Rectal smooth muscle tissue (tissue), 1 donor: Measurements from ENCODE around the gene ALDH7A1.
"Not testable (repeated sequence)": the region's sequence is repeated elsewhere in the genome, so short reads cannot be mapped to it uniquely, and the experiment has no call there.

Source experiments
- H3K27ac ChIP-seq: one replicate; pipeline ENCODE4 v1.7.0; 2013; ENCODE audit warnings: low read depth, low read length, inconsistent platforms
- H3K27me3 ChIP-seq: one replicate; pipeline ENCODE4 v1.7.0; 2013; ENCODE audit warnings: low read length; ENCODE audit not compliant: control insufficient read depth, insufficient read depth
- H3K36me3 ChIP-seq: one replicate; pipeline ENCODE4 v1.7.0; 2013; ENCODE audit warnings: low read length; ENCODE audit not compliant: control insufficient read depth, insufficient read depth
- H3K4me1 ChIP-seq: one replicate; pipeline ENCODE4 v1.7.0; 2013; ENCODE audit warnings: low read length; ENCODE audit not compliant: control insufficient read depth, insufficient read depth
- H3K4me3 ChIP-seq: one replicate; pipeline ENCODE4 v1.7.0; 2013; ENCODE audit warnings: low read length
- H3K9ac ChIP-seq: one replicate; pipeline ENCODE4 v1.7.0; 2013; ENCODE audit warnings: low read length

Gene ALDH7A1

GRCh38 chr5:126587551-126588390 lies 7.2 kb downstream of the ALDH7A1 start:
- no peak overlapping the region for H3K27ac ChIP-seq
- H3K4me3 ChIP-seq = no peak overlapping the region
- no peaks in the 10 kb centered on the region for H3K27me3 ChIP-seq
- no peak overlapping the region for H3K9ac ChIP-seq
- no peaks in the 10 kb centered on the region for H3K4me1 ChIP-seq
- no peaks in the 10 kb centered on the region for H3K36me3 ChIP-seq

- H3K36me3 ChIP-seq = peaks cover 5% of the 10 kb centered on the region
- no peak overlapping the region for H3K9ac ChIP-seq
- no peak overlapping the region for H3K27ac ChIP-seq
- H3K27me3 ChIP-seq = no peaks in the 10 kb centered on the region
- H3K4me3 ChIP-seq = no peak overlapping the region
- H3K4me1 ChIP-seq = no peaks in the 10 kb centered on the region
These were observed 11.3 kb downstream of the ALDH7A1 start for GRCh38 chr5:126583761-126584160.

GRCh38 chr5:126579716-126580115 lies 15.3 kb downstream of the ALDH7A1 start:
- H3K4me3 ChIP-seq = no peak overlapping the region
- peaks cover 9% of the 10 kb centered on the region for H3K36me3 ChIP-seq
- no peak overlapping the region for H3K27ac ChIP-seq
- H3K9ac ChIP-seq = no peak overlapping the region
- no peaks in the 10 kb centered on the region for H3K4me1 ChIP-seq
- no peaks in the 10 kb centered on the region for H3K27me3 ChIP-seq

GRCh38 chr5:126577415-126577814 lies 17.6 kb downstream of the ALDH7A1 start:
- H3K27ac ChIP-seq = no peak overlapping the region
- no peaks in the 10 kb centered on the region for H3K4me1 ChIP-seq
- no peak overlapping the region for H3K4me3 ChIP-seq
- H3K36me3 ChIP-seq = peaks cover 9% of the 10 kb centered on the region
- no peak overlapping the region for H3K9ac ChIP-seq
- H3K27me3 ChIP-seq = no peaks in the 10 kb centered on the region

- H3K36me3 ChIP-seq = peaks cover 9% of the 10 kb centered on the region
- no peaks in the 10 kb centered on the region for H3K4me1 ChIP-seq
- H3K27me3 ChIP-seq = no peaks in the 10 kb centered on the region
- H3K4me3 ChIP-seq = no peak overlapping the region
- no peak overlapping the region for H3K9ac ChIP-seq
- H3K27ac ChIP-seq = no peak overlapping the region
These were observed 18.0 kb downstream of the ALDH7A1 start for GRCh38 chr5:126576974-126577373.

GRCh38 chr5:126575644-126576043 lies 19.4 kb downstream of the ALDH7A1 start:
- no peak overlapping the region for H3K4me3 ChIP-seq
- H3K4me1 ChIP-seq = no peaks in the 10 kb centered on the region
- H3K27ac ChIP-seq = no peak overlapping the region
- H3K36me3 ChIP-seq = peaks cover 9% of the 10 kb centered on the region
- H3K27me3 ChIP-seq = no peaks in the 10 kb centered on the region
- H3K9ac ChIP-seq = no peak overlapping the region

GRCh38 chr5:126568206-126568755 lies 26.7 kb downstream of the ALDH7A1 start:
- H3K27ac ChIP-seq = no peak overlapping the region
- no peak overlapping the region for H3K9ac ChIP-seq
- H3K4me1 ChIP-seq = no peaks in the 10 kb centered on the region
- H3K4me3 ChIP-seq = no peak overlapping the region
- no peaks in the 10 kb centered on the region for H3K36me3 ChIP-seq
- no peaks in the 10 kb centered on the region for H3K27me3 ChIP-seq

GRCh38 chr5:126562823-126563222 lies 32.2 kb downstream of the ALDH7A1 start:
- H3K9ac ChIP-seq = no peak overlapping the region
- H3K4me3 ChIP-seq = no peak overlapping the region
- H3K27me3 ChIP-seq = no peaks in the 10 kb centered on the region
- H3K27ac ChIP-seq = no peak overlapping the region
- no peaks in the 10 kb centered on the region for H3K4me1 ChIP-seq
- no peaks in the 10 kb centered on the region for H3K36me3 ChIP-seq

GRCh38 chr5:126561908-126562307 lies 33.1 kb downstream of the ALDH7A1 start:
- Histone ChIP-seq H3K27me3 (no peaks in the 10 kb centered on the region), H3K36me3 (no peaks in the 10 kb centered on the region), H3K9ac (no peak overlapping the region), H3K4me1 (no peaks in the 10 kb centered on the region), H3K4me3 (no peak overlapping the region), H3K27ac (no peak overlapping the region)

GRCh38 chr5:126555101-126555500 lies 39.9 kb downstream of the ALDH7A1 start:
- H3K36me3 ChIP-seq, H3K27me3 ChIP-seq, H3K4me1 ChIP-seq, H3K4me3 ChIP-seq, H3K27ac ChIP-seq, H3K9ac ChIP-seq: not testable (repeated sequence)

- Histone ChIP-seq H3K36me3 (peaks cover 6% of the 10 kb centered on the region), H3K4me1 (no peaks in the 10 kb centered on the region), H3K4me3 (no peak overlapping the region), H3K27ac (no peak overlapping the region), H3K9ac (no peak overlapping the region), H3K27me3 (no peaks in the 10 kb centered on the region)
These were observed 42.4 kb downstream of the ALDH7A1 start for GRCh38 chr5:126552614-126553013.

GRCh38 chr5:126544087-126544740 lies 50.8 kb downstream of the ALDH7A1 start:
- Histone ChIP-seq H3K36me3 (peaks cover 3% of the 10 kb centered on the region), H3K27me3 (no peaks in the 10 kb centered on the region), H3K27ac (no peak overlapping the region)

More at GRCh38 chr5:126544087-126544740, 50.8 kb downstream of the ALDH7A1 start:
- Histone ChIP-seq H3K9ac (no peak overlapping the region), H3K4me3 (no peak overlapping the region), H3K4me1 (no peaks in the 10 kb centered on the region)
